ENCODE data around the gene TMEM44.

- TF ChIP-seq POLR2A (IDR thresholded peaks at IDR 0.05) = no peak
- TF ChIP-seq, protein P1, sequence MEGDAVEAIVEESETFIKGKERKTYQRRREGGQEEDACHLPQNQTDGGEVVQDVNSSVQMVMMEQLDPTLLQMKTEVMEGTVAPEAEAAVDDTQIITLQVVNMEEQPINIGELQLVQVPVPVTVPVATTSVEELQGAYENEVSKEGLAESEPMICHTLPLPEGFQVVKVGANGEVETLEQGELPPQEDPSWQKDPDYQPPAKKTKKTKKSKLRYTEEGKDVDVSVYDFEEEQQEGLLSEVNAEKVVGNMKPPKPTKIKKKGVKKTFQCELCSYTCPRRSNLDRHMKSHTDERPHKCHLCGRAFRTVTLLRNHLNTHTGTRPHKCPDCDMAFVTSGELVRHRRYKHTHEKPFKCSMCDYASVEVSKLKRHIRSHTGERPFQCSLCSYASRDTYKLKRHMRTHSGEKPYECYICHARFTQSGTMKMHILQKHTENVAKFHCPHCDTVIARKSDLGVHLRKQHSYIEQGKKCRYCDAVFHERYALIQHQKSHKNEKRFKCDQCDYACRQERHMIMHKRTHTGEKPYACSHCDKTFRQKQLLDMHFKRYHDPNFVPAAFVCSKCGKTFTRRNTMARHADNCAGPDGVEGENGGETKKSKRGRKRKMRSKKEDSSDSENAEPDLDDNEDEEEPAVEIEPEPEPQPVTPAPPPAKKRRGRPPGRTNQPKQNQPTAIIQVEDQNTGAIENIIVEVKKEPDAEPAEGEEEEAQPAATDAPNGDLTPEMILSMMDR (IDR thresholded peaks at IDR 0.05) = no peak
These were observed 91.7 kb downstream of the TMEM44 start for GRCh38 chr3:194541483-194541882.
